HAP-1 (cell line): ENCODE measurements around the gene RPL36AL.
"Not testable (repeated sequence)": the region's sequence is repeated elsewhere in the genome, so short reads cannot be mapped to it uniquely, and the experiment has no call there.

Source experiments
- DNase-seq, 2 experiments: peaks; one replicate each; pipeline ENCODE4 v3.0.0-alpha.2; 2016 to 2020; ENCODE audit warnings: low spot score in 2 of 2
- H3K27me3 ChIP-seq: fragments of 250-450 bp; sonication (Bioruptor Pico); 2 replicates; pipeline ENCODE4 v1.5.1; 2020; ENCODE audit warnings: low read depth, mild to moderate bottlenecking, moderate library complexity
- H3K36me3 ChIP-seq: fragments of 250-450 bp; sonication (Bioruptor Pico); replicated peaks from 2 replicates; pipeline ENCODE4 v1.5.1; 2020; ENCODE audit warnings: mild to moderate bottlenecking
- H3K4me1 ChIP-seq: fragments of 250-450 bp; sonication (Bioruptor Pico); 2 replicates; pipeline ENCODE4 v1.5.1; 2020; ENCODE audit warnings: mild to moderate bottlenecking
- H3K4me3 ChIP-seq: fragments of 250-450 bp; sonication (Bioruptor Pico); 2 replicates; pipeline ENCODE4 v1.5.1; 2020; ENCODE audit warnings: mild to moderate bottlenecking, moderate library complexity
- H3K9me3 ChIP-seq: fragments of 250-450 bp; sonication (Bioruptor Pico); 2 replicates; pipeline ENCODE4 v1.5.1; 2020; ENCODE audit warnings: mild to moderate bottlenecking, moderate library complexity
- in situ Hi-C: fragments of 300-500 bp; cut with MboI; formaldehyde crosslinking; loops from 3 replicates; pipeline ENCODE4 v1.14.3; 2020; ENCODE audit warnings: low sequenced_read_pairs, inconsistent platforms, mixed read lengths

RPL36AL gene

GRCh38 chr14:49620182-49621113 lies at the start of gene RPL36AL, which contains the start of gene MGAT2:
RPL36AL (minus strand) TSS chr14:49620626; CDS start chr14:49619104, 1,522 bp downstream.
MGAT2 (plus strand) TSS chr14:49620799; CDS start chr14:49621269, 470 bp downstream.
- H3K4me3 ChIP-seq, result peak within 1 kb of the TSS; percentile 83
- H3K4me1 ChIP-seq, result peaks cover 19% of the 10 kb centered on the region
- peaks cover 27% of the 10 kb centered on the region for H3K36me3 ChIP-seq
- no peaks in the 10 kb centered on the region for H3K9me3 ChIP-seq
- no peaks in the 10 kb centered on the region for H3K27me3 ChIP-seq
- peak; percentile 96 to 99 for DNase-seq
- in situ Hi-C loops, result no loop called here

- in situ Hi-C loops, result no loop called here
- Histone ChIP-seq H3K27me3 (no peaks in the 10 kb centered on the region), H3K9me3 (no peaks in the 10 kb centered on the region), H3K4me3 (no peak overlapping the region), H3K36me3 (peaks cover 17% of the 10 kb centered on the region), H3K4me1 (no peaks in the 10 kb centered on the region)
- no peak for DNase-seq
Observed at GRCh38 chr14:49659526-49660455, 39.4 kb upstream of the RPL36AL start.

DNA sequence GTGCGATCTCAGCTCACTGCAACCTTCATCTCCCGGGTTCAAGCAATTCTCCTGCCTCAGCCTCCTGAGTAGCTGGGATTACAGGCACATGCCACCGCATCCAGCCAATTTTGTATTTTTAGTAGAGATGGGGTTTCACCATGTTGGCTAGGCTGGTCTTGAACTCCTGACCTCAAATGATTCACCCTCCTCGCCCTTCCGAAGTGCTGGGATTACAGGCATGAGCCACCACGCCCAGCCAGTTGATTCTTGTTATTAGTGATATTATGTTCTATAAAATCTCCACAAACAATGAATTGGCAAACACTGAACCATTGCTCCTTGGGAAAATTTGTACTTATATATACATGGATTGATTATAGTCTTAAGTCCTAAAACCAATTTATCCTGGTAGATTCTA lies 37.1 kb upstream of the RPL36AL start:
- in situ Hi-C loops, H3K9me3 ChIP-seq, DNase-seq, H3K27me3 ChIP-seq, H3K4me3 ChIP-seq, H3K4me1 ChIP-seq: not testable (repeated sequence)
- H3K36me3 ChIP-seq, result peaks cover 29% of the 10 kb centered on the region

GRCh38 chr14:49654511-49654910 lies 34.1 kb upstream of the RPL36AL start:
- no peak for DNase-seq
- Histone ChIP-seq H3K4me1 (no peaks in the 10 kb centered on the region), H3K36me3 (peaks cover 38% of the 10 kb centered on the region), H3K9me3 (no peaks in the 10 kb centered on the region), H3K27me3 (no peaks in the 10 kb centered on the region), H3K4me3 (no peak overlapping the region)
- in situ Hi-C loops, result no loop called here

DNA sequence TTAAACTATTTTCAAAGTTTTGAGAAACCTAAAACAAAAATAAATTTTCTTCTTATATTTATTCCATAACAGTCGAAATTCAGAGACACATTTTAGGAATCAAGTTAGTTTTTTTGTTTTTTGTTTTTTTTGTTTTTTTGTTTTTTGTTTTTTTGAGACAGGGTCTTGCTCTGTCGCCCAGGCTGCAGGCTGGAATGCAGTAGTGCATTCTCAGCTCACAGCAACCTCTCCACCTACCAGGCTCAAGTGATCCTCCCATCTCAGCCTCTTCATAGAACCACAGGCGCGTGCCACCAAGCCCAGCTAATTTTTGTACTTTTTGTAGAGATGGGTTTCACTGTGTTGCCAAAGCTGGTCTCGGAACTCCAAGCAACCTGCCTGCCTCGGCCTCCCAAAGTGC lies 33.1 kb upstream of the RPL36AL start:
- Histone ChIP-seq H3K4me3 (no peak overlapping the region), H3K4me1 (no peaks in the 10 kb centered on the region), H3K9me3 (no peaks in the 10 kb centered on the region), H3K36me3 (peaks cover 43% of the 10 kb centered on the region), H3K27me3 (no peaks in the 10 kb centered on the region)
- in situ Hi-C loops, result no loop called here
- DNase-seq, result no peak

DNA sequence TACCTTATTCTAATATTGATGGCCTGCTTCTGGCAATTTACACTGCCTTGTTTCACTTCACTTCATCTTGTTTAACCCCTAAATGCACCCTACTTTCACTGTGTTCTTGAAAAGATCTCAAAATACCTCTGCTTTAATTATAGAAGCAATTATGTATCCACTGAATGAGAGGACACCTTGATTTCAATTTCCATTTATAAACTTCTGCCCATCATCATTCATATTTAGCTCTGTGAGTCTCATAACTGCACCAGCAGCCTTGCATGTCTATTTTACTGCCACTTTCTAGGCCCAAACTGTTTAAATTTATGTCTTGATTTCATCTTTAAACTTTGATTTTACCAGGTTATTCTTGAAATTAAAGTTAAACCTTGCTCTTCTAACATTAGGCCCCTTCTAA lies 21.7 kb upstream of the RPL36AL start:
- H3K4me1 ChIP-seq, result peaks cover 10% of the 10 kb centered on the region
- no peak overlapping the region for H3K4me3 ChIP-seq
- H3K27me3 ChIP-seq, result no peaks in the 10 kb centered on the region
- peaks cover 15% of the 10 kb centered on the region for H3K36me3 ChIP-seq
- H3K9me3 ChIP-seq, result no peaks in the 10 kb centered on the region
- no peak for DNase-seq
- in situ Hi-C loops, result no loop called here

DNA sequence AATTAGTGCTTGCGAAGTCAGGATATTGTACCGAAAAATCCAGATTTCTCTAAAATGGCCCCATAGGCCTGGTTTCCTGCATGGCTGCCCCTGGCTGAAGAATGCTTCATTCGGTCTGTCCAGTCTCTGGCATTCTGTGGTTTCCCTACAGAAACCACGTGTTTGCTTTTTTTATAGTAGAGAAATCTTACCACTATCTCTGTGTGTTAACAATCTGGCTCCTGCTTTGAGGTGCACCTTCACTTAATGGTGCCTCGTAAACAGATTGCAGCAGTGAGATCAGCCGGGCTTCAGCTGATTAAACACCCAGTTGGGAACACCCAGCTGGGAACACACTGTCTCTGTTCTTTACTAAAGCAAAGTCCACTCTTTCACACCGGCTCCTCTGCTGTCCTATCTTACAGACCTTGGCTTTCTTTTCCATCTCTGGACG lies 21.3 kb upstream of the RPL36AL start:
- Histone ChIP-seq H3K36me3 (peaks cover 15% of the 10 kb centered on the region), H3K4me3 (no peak overlapping the region), H3K27me3 (no peaks in the 10 kb centered on the region), H3K4me1 (peaks cover 12% of the 10 kb centered on the region), H3K9me3 (no peaks in the 10 kb centered on the region)
- in situ Hi-C loops, result no loop called here
- DNase-seq, result no peak

DNA sequence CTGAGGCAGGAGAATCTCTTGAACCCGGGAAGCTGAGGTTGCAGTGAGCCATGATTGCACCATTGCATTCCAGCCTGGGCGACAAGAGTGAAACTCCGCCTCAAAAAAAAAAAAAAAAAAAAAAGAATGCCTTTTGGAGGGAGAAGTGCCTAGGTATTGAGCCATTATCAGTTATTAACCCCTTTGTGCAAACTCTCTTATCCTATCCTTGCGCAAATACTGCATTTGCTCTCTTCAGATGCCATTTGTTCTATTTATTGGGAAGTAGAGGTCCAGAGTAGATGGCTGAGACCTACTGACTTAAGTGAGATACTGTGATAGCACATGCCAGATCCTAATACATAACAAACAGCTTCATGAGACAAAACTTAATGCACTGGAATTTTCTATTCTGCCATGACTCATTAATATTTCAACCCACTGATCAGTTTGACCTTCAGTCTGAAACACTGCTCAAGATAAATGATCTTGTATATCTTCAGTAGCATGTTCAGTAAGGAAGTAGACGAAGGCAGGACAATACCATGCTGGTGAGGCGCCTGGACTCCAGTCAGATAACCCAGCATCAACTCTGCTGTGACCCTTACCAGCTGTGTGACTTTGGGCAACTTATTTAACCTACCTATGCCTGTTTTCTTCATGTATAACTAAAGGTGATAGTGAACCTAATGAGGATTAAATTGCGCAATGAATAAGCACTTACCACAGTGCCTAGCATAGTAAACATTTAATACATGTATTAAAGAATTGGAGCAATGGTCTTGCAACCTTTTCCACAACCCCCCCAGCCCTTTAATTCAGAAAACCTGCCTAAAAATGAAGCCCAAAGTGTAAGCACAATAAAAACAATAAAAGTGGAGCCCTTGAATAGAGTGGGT lies 20.4 kb upstream of the RPL36AL start:
- Histone ChIP-seq H3K4me3 (no peak overlapping the region), H3K4me1 (peaks cover 18% of the 10 kb centered on the region), H3K9me3 (no peaks in the 10 kb centered on the region), H3K27me3 (no peaks in the 10 kb centered on the region), H3K36me3 (peaks cover 18% of the 10 kb centered on the region)
- in situ Hi-C loops, result no loop called here
- DNase-seq, result no peak

DNA sequence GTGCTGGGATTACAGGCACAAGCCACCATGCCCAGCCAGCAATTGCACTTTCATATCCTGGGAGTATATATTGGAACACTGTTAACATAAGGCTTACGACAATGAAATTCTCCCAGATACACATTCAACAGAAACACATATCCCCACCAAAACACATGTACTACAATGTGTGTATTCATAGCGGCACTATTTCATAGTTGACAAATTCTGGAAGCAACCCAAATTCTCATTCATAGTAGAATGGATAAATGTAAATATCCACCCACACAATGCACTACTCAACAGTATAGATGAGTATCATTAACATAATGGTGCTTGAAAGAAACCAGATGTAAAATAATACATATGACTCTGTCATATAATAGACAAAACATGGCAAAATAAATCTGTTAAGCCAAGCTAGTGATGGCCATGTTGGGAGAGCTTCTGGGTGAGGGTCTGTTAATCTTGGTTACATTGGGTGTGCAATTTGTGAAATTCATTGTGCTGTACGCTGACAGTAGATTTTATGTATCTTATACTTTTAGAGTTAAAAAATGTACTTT lies 17.2 kb upstream of the RPL36AL start:
- H3K36me3 ChIP-seq, result peaks cover 22% of the 10 kb centered on the region
- no peaks in the 10 kb centered on the region for H3K27me3 ChIP-seq
- DNase-seq, result no peak
- no peaks in the 10 kb centered on the region for H3K9me3 ChIP-seq
- peaks cover 18% of the 10 kb centered on the region for H3K4me1 ChIP-seq
- in situ Hi-C loops, result loop anchor here (5.0 to 10.0 kb wide), 2 partner anchors 130 to 467 kb away; partner anchors contain the start of gene KLHDC2
- H3K4me3 ChIP-seq, result no peak overlapping the region

DNA sequence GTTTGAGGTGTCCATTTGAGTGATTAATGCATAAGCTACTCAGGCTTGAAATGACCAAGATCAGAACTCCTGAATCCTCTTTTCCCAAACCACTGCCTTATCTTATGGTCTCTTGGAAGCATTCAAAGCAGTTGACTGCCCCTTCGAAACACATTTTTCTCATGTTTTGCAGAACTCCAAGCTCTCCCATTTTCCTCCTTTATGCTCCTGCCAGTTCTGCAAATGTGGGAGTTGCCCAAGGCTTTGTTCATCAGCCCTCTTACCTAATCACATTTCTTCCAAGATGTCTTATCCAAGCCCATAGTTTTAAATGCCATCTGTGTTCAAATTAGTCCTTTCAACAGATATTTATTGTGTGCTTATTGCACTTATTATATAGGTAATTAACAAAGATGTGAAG lies 16.4 kb upstream of the RPL36AL start:
- Histone ChIP-seq H3K4me3 (no peak overlapping the region), H3K9me3 (no peaks in the 10 kb centered on the region), H3K36me3 (peaks cover 18% of the 10 kb centered on the region), H3K27me3 (no peaks in the 10 kb centered on the region), H3K4me1 (peaks cover 18% of the 10 kb centered on the region)
- in situ Hi-C loops, result loop anchor here (5.0 to 10.0 kb wide), 2 partner anchors 130 to 468 kb away; partner anchors contain the start of gene KLHDC2
- no peak for DNase-seq

GRCh38 chr14:49634547-49635334 lies 14.3 kb upstream of the RPL36AL start, which contains the start of gene DNAAF2:
DNAAF2 (minus strand) TSS chr14:49635244; CDS start chr14:49635149, 95 bp downstream.
- DNase-seq, result peak; percentile 64 to 82
- H3K4me1 ChIP-seq, result peaks cover 23% of the 10 kb centered on the region
- H3K4me3 ChIP-seq, result peak within 1 kb of the TSS; percentile 88
- in situ Hi-C loops, result loop anchor here (5.0 to 10.0 kb wide), 2 partner anchors 133 to 470 kb away; partner anchors contain the start of gene KLHDC2
- no peaks in the 10 kb centered on the region for H3K27me3 ChIP-seq
- H3K36me3 ChIP-seq, result peaks cover 26% of the 10 kb centered on the region
- H3K9me3 ChIP-seq, result no peaks in the 10 kb centered on the region
